GM19324 (cell line): Measurements from ENCODE around the gene LHX3.
"Not testable (repeated sequence)": the region's sequence is repeated elsewhere in the genome, so short reads cannot be mapped to it uniquely, and the experiment has no call there.

ENCODE experiments used
- ATAC-seq: cut with Tn5 transposase; IDR thresholded peaks from one replicate; pipeline ENCODE4 v1.9.1; 2021; ENCODE audit warnings: mild to moderate bottlenecking, moderate library complexity; ENCODE audit not compliant: unreplicated experiment, low FRiP score

The LHX3 gene

DNA sequence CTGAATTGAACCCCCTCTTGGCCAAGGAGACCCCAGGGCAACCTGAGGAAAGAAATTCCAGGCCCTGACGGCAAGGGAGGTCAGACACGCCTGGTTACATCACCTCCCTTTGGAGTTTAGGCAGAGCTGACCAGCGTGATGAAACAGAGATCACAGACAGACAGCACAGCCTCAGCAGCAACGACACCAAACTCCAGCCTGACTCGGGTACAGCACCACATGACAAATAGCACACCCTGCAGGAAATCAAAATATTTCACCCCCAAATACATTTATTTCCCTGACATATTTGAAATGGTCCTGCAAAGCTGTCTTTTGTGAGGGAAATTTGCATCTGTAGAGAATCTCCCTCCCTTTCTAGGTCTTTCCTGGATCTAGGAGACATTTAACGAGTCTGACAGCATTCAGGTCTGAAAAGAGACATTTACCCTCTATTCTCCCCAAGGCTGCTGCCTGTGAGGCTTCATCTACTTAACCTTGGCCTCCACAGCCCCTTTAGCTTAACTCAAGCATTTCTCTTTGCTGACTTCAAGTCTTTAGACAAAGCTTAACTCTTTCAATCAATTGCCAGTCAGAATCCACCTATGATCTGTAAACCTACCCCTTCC is 38.1 kb upstream of the LHX3 start:
- no peak for ATAC-seq

- ATAC-seq = no peak
Observed at GRCh38 chr9:136242248-136242647, 37.3 kb upstream of the LHX3 start.

- ATAC-seq = no peak
Observed at GRCh38 chr9:136241542-136241941, 36.6 kb upstream of the LHX3 start.

DNA sequence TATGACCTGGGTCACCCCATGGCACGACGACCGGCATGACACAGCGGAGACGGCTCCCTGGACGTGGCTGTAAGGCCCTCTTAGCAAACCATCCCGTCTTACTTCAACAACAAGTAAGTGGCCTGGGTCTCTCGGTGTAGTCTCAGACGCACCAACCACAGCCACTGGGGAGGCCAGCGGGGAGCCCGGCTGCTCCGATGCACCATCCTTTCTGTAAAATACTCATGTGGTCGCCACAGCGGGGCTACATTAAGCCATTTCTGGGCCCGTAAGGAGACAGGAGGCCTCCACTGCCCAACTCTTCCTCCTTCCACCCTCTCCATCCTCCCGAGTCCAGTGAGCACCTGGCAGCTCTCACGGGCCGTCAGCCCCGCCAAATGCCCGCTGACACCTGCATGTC is 36.0 kb upstream of the LHX3 start:
- ATAC-seq = no peak

DNA sequence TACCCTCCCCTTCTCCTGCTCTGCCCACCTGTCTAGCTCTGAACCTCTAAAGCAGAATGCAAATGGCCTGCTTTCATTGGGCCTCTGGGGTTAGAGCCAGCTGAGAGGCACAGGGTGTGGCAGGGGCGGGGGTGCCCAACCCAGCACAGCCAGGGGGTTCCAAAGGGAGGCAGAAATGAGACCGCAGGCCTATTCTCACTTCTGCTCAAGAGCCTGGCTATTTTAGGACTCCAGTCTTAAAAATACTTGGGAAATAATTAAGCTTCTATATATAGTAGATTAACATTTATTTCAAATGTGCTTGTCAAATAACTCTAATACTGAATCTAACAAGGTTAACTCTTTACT is 35.0 kb upstream of the LHX3 start:
- peak; percentile 35 for ATAC-seq

GRCh38 chr9:136239135-136239982 is 34.4 kb upstream of the LHX3 start:
- ATAC-seq = no peak

DNA sequence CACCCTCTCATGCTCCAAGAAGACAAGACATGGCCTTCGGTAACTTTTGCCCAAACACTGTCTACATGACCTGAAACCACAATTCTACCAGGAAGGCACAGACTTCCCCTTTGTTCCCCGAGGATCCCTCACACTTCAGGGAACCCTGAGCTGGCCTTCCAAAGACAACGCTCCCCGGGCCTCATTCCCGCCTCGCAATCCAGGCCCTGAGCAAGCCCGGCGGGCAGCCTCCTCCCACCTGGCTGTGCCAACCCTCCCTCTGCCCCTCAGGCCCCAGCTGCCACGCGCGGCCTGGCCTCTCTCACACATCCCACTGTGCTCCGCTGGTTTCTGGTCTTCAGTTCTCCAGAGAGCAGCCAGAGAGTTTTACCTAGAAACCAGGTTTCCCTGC is 33.4 kb upstream of the LHX3 start:
- no peak for ATAC-seq

DNA sequence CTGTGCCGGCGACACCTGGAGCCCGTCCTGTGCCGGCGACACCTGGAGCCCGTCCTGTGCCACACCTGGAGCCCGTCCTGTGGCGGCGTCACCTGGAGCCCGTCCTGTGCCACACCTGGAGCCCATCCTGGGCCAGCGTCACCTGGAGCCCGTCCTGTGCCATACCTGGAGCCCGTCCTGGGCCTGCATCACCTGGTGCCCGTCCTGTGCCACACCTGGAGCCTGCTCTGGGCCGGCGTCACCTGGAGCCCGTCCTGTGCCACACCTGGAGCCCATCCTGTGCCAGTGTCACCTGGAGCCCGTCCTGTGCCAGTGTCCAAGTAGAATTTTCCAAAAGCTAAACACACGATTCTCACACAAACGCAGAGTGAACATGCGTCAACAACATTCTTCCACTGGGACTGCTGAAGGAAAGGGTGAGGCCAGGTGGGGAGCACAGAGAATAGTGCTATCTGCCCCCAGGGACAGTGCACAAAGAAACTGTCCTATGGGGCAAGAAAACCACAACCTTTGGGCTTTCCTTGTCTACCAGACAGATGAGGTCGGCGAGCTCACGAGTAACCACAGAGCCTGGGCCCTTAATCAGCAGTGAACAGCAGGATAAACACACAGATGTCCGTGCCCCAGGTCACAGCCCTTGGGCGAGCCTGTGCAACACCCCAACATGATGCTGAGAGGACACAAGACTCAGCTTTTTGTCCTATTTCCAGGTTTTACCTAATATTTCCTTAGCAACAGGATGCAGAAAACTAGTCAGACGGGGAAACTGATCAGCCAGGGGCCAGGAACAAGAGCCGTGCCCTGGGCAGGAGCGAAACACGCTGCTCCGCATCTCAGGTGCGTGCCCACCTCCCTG is 32.8 kb upstream of the LHX3 start:
- ATAC-seq = no peak

DNA sequence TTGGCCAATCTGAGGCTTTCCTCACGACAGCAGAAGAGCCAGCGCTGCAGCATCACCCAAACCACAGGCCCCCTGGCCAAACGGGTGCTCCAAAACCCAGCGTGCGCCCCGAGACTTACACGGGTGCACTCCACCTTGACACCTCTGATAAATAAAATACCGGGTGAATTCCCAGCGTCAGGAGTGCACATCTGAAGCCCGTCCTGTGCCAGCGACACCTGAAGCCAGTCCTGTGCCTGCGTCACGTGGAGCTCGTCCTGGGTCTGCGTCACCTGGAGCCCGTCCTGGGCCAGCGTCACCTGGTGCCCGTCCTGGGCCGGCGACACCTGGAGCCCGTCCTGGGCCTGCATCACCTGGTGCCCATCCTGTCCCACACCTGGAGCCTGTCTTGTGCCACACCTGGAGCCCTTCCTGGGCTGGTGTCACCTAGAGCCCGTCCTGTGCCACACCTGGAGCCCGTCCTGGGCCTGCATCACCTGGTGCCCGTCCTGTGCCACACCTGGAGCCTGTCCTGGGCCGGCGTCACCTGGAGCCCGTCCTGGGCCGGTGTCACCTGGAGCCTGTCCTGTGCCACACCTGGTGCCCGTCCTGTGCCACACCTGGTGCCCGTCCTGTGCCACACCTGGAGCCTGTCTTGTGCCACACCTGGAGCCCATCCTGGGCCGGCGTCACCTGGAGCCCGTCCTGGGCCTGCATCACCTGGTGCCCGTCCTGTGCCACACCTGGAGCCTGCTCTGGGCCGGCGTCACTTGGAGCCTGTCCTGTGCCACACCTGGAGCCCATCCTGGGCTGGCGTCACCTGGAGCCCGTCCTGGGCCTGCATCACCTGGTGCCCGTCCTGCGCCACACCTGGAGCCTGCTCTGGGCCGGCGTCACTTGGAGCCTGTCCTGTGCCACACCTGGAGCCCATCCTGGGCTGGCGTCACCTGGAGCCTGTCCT is 31.8 kb upstream of the LHX3 start:
- ATAC-seq = not testable (repeated sequence)

- ATAC-seq = no peak
Observed at GRCh38 chr9:136235709-136236455, 31.0 kb upstream of the LHX3 start.

- no peak for ATAC-seq
Observed at GRCh38 chr9:136235171-136235570, 30.2 kb upstream of the LHX3 start.

DNA sequence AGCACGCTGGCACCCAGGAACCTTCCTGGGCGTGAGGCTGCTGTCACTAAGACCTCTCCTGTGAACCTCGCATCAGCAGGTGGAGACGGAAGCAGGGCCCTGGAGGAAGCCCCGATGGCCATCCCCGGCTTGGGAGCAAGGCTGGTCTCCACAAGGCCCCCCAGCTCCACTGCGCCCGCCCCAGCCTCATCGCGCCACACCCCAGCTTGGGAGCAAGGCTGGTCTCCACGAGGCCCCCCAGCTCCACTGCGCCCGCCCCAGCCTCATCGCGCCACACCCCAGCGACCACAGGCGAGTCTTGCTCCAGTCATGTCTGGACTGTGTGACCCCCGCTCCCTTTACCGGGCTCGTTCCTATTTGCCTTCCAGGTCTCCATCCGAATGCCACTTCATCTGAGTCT is 29.7 kb upstream of the LHX3 start:
- ATAC-seq = no peak

GRCh38 chr9:136233868-136234267 is 28.9 kb upstream of the LHX3 start:
- no peak for ATAC-seq

- ATAC-seq = no peak
Observed at GRCh38 chr9:136233411-136233810, 28.5 kb upstream of the LHX3 start.

GRCh38 chr9:136232969-136233368 is 28.0 kb upstream of the LHX3 start:
- no peak for ATAC-seq

DNA sequence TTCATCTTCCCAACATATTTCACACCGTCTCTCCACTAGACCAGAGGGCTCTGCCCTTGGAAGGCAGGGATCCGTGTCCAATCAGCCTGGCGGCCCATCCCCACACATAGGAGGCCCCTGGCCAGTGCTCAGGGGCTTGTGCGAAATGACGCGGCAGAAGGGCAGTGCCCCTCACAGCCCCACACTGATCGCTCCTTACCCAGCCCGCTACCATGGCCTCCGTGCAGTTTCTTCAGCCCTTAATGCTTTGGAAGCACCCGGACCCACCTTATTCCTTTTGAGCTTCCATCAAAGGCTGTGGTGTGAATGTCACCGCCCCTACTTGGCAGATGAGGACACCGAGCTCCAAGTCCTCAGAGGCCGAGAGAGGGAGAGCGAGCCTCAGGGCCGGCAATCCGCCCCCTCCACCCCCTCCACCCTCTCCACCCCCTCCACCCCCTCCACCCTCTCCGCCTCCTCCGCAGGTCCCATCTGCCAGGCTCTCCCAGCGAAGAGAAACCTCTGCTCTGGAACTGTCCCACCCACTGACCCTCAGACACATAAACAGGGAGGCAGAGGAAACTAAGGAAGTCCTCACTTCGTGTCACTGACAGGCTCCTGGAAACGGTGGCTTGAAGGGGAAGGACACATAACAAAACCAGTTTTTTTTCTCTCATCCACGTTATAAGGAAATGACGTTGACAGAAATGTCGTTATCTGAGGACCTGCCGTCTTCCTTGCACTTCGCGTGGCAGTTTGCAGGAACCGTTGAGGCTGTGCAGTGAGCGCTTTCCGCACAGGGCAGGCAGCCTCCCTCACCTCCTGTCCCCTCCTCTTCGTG is 26.8 kb upstream of the LHX3 start:
- ATAC-seq = no peak

DNA sequence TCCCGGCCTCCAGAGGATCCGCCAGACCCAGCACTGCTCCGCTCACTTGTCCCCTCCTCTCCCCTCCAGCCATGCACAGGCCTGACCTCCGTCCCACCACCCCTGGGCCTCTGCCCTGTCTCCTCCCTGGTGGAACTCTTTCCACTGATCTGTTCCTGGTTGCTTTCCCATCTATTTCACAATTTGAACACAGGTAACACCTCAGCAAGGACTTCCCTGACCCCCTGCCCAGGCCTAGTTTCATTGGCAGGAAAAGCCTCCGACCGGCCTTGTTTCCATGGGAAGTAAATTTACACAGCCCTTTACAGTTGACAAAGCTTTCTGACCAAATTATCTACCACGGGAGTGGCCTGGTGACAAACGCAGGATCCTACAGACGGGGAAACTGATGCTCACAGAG is 25.8 kb upstream of the LHX3 start:
- ATAC-seq = no peak

DNA sequence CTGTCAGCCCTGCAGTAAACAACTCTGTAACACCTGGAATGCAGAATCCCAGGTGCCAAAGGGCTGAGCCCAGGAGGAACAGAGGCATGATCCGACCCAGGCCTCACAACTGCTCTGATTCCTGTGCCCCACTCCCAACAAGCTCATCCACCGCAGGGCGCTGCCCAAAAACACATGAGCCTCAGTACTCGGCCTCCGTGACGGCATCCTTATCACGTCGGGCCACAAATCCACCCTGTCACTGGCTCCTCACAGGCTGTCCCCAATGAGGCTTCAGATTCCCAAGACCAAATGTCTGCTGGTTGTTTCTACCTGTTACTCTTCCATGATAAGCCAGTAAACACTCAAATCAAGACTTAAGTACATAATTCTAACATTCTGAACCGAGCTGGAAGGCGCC is 25.4 kb upstream of the LHX3 start:
- ATAC-seq = no peak
